Erythroblast (primary cell): ENCODE measurements around the gene RAB6B.

Source experiments
- GATA1 ChIP-seq: IDR thresholded peaks from 2 replicates; pipeline ENCODE4 v1.6.1; 2011; ENCODE audit warnings: low read depth, mild to moderate bottlenecking, control low read depth, low read length, moderate library complexity
- POLR2A ChIP-seq: IDR thresholded peaks from 2 replicates; pipeline ENCODE4 v1.6.1; 2011; ENCODE audit warnings: mild to moderate bottlenecking, low read length

- TF ChIP-seq POLR2A (no peak), GATA1 (no peak)
Measured at GRCh38 chr3:133928136-133928893, 32.6 kb upstream of the RAB6B start.
